ENCODE measurements around the gene OSBPL9.
"Not testable (repeated sequence)": the region's sequence is repeated elsewhere in the genome, so short reads cannot be mapped to it uniquely, and the experiment has no call there.

Gene OSBPL9

DNA sequence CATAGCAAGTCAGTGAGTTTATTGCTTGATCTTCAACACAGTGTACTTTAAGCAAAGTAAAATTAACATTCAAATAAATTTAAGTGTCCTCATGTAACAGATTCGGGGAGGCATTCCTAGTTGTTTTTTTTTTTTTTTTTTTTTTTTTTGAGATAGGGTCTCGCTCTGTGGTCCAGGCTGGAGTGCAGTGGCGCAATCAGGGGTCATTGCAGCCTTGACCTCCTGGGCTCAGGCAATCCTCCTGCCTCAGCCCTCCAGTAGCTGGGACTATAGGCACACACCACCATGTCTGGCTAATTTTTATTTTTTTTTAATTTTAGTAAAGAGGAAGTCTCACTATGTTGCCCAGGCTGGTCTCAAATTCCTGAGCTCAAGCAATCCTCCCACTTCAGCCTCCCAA, 22.8 kb downstream of the OSBPL9 start:
- no peak for DNase-seq

DNA sequence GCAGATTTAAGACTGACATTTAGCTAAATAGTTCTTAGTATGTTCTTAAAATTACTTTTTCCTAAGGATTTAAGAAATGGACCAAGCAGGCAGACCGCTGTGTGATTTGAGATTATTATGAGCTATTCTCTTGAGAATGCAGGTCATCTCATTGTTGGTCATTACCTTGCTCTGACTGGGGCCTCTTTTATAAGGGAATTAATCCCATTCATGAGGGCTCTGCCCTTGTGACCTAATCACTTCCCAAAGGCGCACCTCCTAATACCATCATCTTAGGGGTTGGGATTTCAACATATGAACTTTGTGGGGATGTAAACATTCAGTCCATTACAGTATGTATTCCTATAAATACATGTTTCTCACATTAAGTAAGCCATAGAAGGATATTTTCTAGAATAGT, 24.2 kb downstream of the OSBPL9 start:
- no peak for DNase-seq

DNA sequence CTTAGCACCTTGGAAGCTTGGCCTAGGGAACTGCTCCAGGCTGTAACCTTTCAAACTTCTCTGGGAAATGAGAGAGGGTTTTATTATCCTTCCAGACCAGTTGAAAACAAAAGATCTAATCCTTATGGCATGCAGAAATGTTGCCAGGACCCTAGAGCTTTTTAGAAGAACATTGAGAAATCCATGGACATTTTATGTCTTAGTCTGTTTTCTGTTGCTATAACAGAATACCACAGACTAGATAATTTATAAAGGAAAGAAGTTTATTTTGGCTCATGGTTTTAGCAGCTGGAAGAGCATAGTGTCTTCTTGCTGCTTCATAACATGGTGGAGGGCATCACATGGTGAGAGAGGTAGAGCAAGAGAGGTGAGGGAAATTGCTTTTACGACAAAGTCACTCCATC, 25.8 kb downstream of the OSBPL9 start:
- DNase-seq = peak; percentile 95

- no peak for DNase-seq
Measured at GRCh38 chr1:51643362-51643761, 26.5 kb downstream of the OSBPL9 start.

DNA sequence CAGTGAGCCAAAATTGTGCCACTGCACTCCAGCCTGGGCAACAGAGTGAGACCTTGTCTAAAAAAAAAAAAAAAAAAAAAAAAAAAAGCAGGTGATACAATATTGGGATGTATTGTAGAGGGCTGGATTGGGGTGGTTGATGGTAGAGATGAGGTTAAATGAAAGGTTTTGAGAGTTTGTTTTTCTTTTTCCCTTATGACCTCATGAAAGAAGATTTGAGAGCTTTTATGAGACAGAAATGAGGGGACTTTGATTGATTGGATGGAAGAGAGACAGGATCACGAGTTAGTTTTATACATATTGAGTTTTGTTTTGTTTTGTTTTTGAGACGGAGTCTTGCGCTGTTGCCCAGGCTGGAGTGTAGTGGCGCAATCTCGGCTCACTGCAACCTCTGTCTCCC, 27.1 kb downstream of the OSBPL9 start:
- no peak for DNase-seq

DNA sequence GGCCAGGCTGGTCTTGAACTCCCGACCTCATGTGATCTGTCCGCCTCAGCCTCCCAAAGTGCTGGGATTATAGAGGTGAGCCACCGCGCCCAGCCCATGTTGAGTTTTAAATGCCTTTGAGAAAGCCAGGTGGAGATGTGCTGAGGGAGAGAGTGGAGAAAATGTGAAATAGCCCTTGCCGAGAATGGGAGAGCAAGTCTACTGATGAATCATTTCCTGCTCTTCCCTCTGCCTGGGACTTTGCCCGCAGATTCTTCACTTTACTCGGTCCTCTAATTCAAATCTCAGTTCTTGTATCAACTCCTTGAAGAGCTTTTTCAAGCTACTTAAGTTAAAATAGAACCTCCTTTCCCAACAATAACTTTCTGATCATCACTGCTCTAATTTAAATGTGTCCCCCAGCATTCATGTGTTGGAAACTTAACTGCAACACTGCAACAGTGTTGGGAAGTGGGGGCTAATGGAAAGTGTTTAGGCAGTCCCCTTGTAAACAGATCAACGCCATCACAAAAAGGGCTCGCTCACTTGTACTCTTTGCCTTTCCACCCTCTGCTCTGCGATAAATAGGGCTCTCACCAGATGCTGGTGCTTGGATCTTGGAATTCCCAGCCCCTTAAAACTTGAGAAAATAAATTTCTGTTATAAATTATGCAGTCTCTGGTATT, 27.8 kb downstream of the OSBPL9 start:
- DNase-seq = peak; percentile 71

- DNase-seq = not testable (repeated sequence)
Measured at GRCh38 chr1:51646592-51646991, 29.7 kb downstream of the OSBPL9 start.

- DNase-seq = peak; percentile 80
Measured at GRCh38 chr1:51648180-51649109, 31.6 kb downstream of the OSBPL9 start.

DNA sequence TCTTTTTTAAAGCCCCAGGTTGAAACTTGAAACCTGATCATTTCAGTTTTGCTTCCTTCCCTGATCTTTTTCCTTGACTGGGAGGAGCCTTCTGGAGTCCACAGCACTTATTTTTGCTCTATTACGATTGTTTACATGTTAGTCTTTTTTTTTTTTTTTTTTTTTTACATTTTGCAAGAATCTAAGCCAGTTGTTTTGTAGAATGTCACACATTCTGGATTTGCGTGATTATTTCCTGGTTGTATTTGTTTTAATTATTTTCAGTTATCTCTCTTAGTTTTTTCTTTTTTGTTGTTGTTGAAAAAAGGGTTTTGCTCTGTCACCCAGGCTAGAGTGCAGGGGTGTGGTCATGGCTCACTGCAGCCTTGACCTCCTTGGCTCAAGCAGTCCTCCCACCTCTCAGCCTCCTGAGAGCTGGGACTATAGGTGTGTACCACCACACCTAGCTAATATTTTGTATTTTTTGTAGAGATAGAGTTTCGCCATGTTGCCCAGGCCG, 32.8 kb downstream of the OSBPL9 start:
- no peak for DNase-seq

GRCh38 chr1:51650198-51650597, 33.3 kb downstream of the OSBPL9 start:
- no peak for DNase-seq

GRCh38 chr1:51651552-51651942, 34.7 kb downstream of the OSBPL9 start:
- no peak for DNase-seq

DNA sequence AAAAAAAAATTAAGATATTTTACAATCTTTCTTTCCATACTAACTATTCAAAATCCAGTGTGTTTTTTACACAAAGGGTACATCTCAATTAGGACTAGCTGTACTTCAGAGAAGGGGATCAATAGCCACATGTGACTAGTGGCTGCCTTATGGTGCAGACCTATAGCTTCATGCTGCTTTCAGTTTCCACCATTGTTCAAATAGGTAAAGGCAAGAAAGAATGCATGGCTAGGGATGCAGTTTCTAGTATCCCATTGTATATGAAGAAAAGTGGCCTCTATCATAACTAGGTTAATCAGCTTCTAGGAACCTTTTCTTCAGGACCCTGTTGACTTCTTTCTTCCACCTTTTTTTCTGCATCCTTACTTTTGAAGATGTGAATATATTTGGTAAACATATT, 35.7 kb downstream of the OSBPL9 start:
- DNase-seq = no peak

- no peak for DNase-seq
Measured at GRCh38 chr1:51653127-51653526, 36.2 kb downstream of the OSBPL9 start.

- DNase-seq = no peak
Measured at GRCh38 chr1:51654000-51654399, 37.1 kb downstream of the OSBPL9 start.

GRCh38 chr1:51656374-51656773, 39.5 kb downstream of the OSBPL9 start:
- no peak for DNase-seq

DNA sequence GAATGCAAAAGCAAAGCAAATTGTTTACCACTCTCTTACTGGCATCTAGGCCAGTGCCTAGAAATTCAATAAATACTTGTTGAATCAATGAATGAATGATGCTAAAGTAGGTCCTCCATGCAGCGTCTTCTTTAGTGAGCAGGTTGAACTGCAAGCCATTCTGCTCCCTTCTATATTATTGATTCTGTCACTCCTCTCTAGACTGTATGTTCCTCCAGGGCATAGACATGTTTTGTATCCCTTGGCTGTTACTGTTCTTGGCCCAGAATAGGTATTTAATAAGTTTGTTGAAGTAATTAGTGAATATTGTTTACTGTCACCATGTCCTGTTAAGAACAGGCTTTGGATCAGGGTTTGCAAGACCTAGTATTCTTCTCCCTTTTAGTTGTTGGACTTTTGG, 43.7 kb downstream of the OSBPL9 start:
- DNase-seq = no peak

GRCh38 chr1:51661081-51661518, 44.2 kb downstream of the OSBPL9 start:
- DNase-seq = peak; percentile 99

DNA sequence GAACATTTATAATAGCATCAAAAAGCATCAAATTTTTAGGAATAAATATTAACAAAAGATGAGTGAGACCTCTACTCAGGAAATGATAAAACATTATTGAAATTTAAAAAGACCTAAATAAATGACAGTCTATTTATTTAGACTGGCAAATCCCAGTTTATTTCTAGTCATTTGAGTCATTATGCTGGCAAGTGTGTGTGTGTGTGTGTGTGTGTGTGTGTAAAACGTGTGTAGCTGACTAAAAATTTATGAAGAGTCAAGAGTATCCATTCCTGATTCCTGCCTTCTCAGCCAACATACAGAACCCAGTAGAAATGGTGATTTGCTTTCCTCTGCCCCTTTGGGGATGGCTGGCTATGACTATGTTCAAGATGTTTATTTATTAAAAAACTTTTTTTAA, 46.2 kb downstream of the OSBPL9 start:
- peak; percentile 38 for DNase-seq

GRCh38 chr1:51663721-51664120, 46.8 kb downstream of the OSBPL9 start:
- no peak for DNase-seq

- DNase-seq = peak; percentile 77
Measured at GRCh38 chr1:51664421-51665240, 47.7 kb downstream of the OSBPL9 start.

GRCh38 chr1:51666478-51666877, 49.6 kb downstream of the OSBPL9 start:
- DNase-seq = peak; percentile 96

- no peak for DNase-seq
Measured at GRCh38 chr1:51667561-51667960, 50.7 kb downstream of the OSBPL9 start.

- no peak for DNase-seq
Measured at GRCh38 chr1:51669272-51669671, 52.4 kb downstream of the OSBPL9 start.

Measured in fibroblast of skin of abdomen (primary cell).